GM23338 (cell line): ENCODE measurements around the gene GNLY. TPM values are rescaled to one million over a fixed set of nuclear protein-coding genes. Genes with fewer than 3 reads are reported as not detected.

ENCODE experiments used
- ATAC-seq: fragments of 200-7000 bp; cut with Tn5 transposase; 3 replicates; pipeline ENCODE4 v1.9.1; 2020
- DNase-seq: peaks from one replicate; pipeline ENCODE4 v3.0.0-alpha.2; 2015; ENCODE audit warnings: low spot score
- H2AFZ ChIP-seq: fragments of 200-600 bp; sonication (generic); 2 replicates; pipeline ENCODE4 v1.8.0; 2016; ENCODE audit warnings: antibody characterized with exemption, mild to moderate bottlenecking, moderate library complexity
- H3F3A ChIP-seq: fragments of 200-600 bp; sonication (generic); replicated peaks from 2 replicates; pipeline ENCODE4 v1.8.0; 2017; ENCODE audit warnings: antibody characterized with exemption, mixed run types, low read depth
- H3K27ac ChIP-seq: fragments of 200-600 bp; sonication (generic); 2 replicates; pipeline ENCODE4 v1.6.1; 2016; ENCODE audit warnings: low read depth
- H3K27me3 ChIP-seq: fragments of 200-600 bp; sonication (generic); 2 replicates; pipeline ENCODE4 v1.8.0; 2016; ENCODE audit warnings: mild to moderate bottlenecking, mixed run types, moderate library complexity; ENCODE audit not compliant: insufficient read depth
- H3K36me3 ChIP-seq: fragments of 200-600 bp; sonication (generic); 2 replicates; pipeline ENCODE4 v1.8.0; 2016; ENCODE audit warnings: mild to moderate bottlenecking; ENCODE audit not compliant: insufficient read depth
- H3K4me1 ChIP-seq: fragments of 200-600 bp; sonication (generic); 2 replicates; pipeline ENCODE4 v1.8.0; 2016; ENCODE audit warnings: mild to moderate bottlenecking, moderate library complexity; ENCODE audit not compliant: insufficient read depth
- H3K4me2 ChIP-seq: fragments of 200-600 bp; sonication (generic); 2 replicates; pipeline ENCODE4 v1.7.1; 2017; ENCODE audit warnings: mixed run types
- H3K4me3 ChIP-seq: fragments of 200-600 bp; sonication (generic); 2 replicates; pipeline ENCODE4 v1.6.1; 2016; ENCODE audit warnings: mixed run types
- H3K79me2 ChIP-seq: fragments of 200-600 bp; sonication (generic); replicated peaks from 2 replicates; pipeline ENCODE4 v1.8.0; 2017; ENCODE audit warnings: mild to moderate bottlenecking; ENCODE audit not compliant: insufficient read depth
- H3K9me2 ChIP-seq: fragments of 200-600 bp; sonication (generic); 2 replicates; pipeline ENCODE4 v1.8.0; 2017; ENCODE audit not compliant: insufficient read depth
- H4K20me1 ChIP-seq: fragments of 200-600 bp; sonication (generic); replicated peaks from 2 replicates; pipeline ENCODE4 v1.8.0; 2017; ENCODE audit warnings: mild to moderate bottlenecking; ENCODE audit not compliant: insufficient read depth
- H3K27ac Mint-ChIP-seq: 2 replicates; pipeline ENCODE4 v1.8.0; 2020; ENCODE audit warnings: inconsistent platforms, mild to moderate bottlenecking, moderate library complexity, mixed read lengths
- H3K27me3 Mint-ChIP-seq: 3 replicates; pipeline ENCODE4 v1.8.0; 2022; ENCODE audit warnings: low read depth, mild to moderate bottlenecking, moderate library complexity, mixed read lengths, inconsistent platforms; ENCODE audit not compliant: insufficient read depth, poor library complexity
- H3K36me3 Mint-ChIP-seq: 3 replicates; pipeline ENCODE4 v1.8.0; 2021; ENCODE audit warnings: low read depth, mild to moderate bottlenecking, inconsistent platforms, moderate library complexity, mixed read lengths
- H3K4me1 Mint-ChIP-seq: 3 replicates; pipeline ENCODE4 v1.8.0; 2020; ENCODE audit warnings: mild to moderate bottlenecking, inconsistent platforms, mixed read lengths
- H3K4me3 Mint-ChIP-seq: 3 replicates; pipeline ENCODE4 v1.8.0; 2021; ENCODE audit warnings: moderate library complexity, mild to moderate bottlenecking, inconsistent platforms, mixed read lengths
- H3K9me3 Mint-ChIP-seq: 3 replicates; pipeline ENCODE4 v1.8.0; 2020; ENCODE audit warnings: moderate library complexity, mild to moderate bottlenecking, inconsistent platforms, mixed read lengths
- CREB1 ChIP-seq: fragments of 250-450 bp; sonication (Bioruptor Pico); IDR thresholded peaks from 2 replicates; pipeline ENCODE4 v1.5.0; 2020; ENCODE audit warnings: low read depth, mild to moderate bottlenecking, moderate library complexity
- EZH2phosphoT487 ChIP-seq: fragments of 200-600 bp; sonication (generic); IDR thresholded peaks from one replicate; pipeline ENCODE4 v1.8.1; 2018; ENCODE audit warnings: antibody characterized with exemption; ENCODE audit not compliant: unreplicated experiment
- JUNB ChIP-seq: IDR thresholded peaks from one replicate; pipeline ENCODE4 v1.6.1; 2016; ENCODE audit warnings: antibody characterized with exemption; ENCODE audit not compliant: unreplicated experiment
- NANOG ChIP-seq: IDR thresholded peaks from 2 replicates; pipeline ENCODE4 v1.6.1; 2016; ENCODE audit warnings: antibody characterized with exemption, borderline replicate concordance
- STAT1 ChIP-seq: IDR thresholded peaks from one replicate; pipeline ENCODE4 v1.6.1; 2016; ENCODE audit warnings: antibody characterized with exemption; ENCODE audit not compliant: unreplicated experiment
- ZNF114 ChIP-seq: fragments of 250-450 bp; sonication (Bioruptor Pico); IDR thresholded peaks from 2 replicates; pipeline ENCODE4 v1.5.0; 2020; ENCODE audit warnings: mild to moderate bottlenecking, moderate library complexity
- polyA plus RNA-seq: library from polyadenylated mRNA; unstranded; fragments of >200 nt; fragmentation: Nextera tagmentation; extraction: Ambion mirVana; gene quantifications from 2 replicates; pipeline ENCODE4 v1.2.1, GENCODE V29; 2016
- total RNA-seq: library from RNA; depleted of rRNA; stranded (reverse); fragments of >200 nt; shearing (Covaris generic); gene quantifications from 2 replicates; pipeline ENCODE4 v1.2.3, GENCODE V29; 2014
- TF ChIP-seq, protein P1 (sequence below), 2 experiments: fragments of 200-600 bp in 1 of 2; sonication (generic) in 1 of 2; conservative IDR thresholded peaks; 2 replicates each; pipeline versions ENCODE4 v1.5.1 to v1.6.1; 2016 to 2017; ENCODE audit warnings: antibody characterized with exemption in 2 of 2, low read depth in 2 of 2, mild to moderate bottlenecking in 2 of 2, moderate library complexity in 1 of 2
- TF ChIP-seq, protein P2 (sequence below): IDR thresholded peaks from one replicate; pipeline ENCODE4 v1.6.1; 2018; ENCODE audit warnings: antibody characterized with exemption; ENCODE audit not compliant: unreplicated experiment
- TF ChIP-seq, protein P3 (sequence below): IDR thresholded peaks from 2 replicates; pipeline ENCODE4 v1.6.1; 2016; ENCODE audit warnings: antibody characterized with exemption

Gene GNLY
- total and polyA plus RNA-seq, 2 experiments from 2014 or later: not detected

DNA sequence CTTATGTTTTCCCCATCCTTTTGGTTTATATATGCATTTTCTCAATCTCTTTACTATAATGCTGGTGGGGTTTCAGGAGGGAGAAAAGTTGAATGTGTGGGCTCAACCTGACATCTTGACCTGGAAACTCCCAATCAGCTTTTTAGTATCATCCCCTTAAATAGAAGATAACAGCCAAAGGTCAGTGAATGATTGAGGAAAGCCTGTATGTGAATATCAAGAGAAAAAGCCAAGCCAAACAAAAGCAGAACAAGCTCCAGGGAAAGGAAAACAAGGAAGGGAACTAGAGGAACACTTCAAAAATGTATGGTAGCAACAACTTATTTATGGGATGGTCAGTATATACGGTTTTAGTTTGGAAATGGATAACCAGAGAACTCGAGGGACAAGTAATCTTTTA is 31.3 kb downstream of the GNLY start:
- Mint-ChIP-seq H3K27ac (no peak overlapping the region), H3K4me1 (no peaks in the 10 kb centered on the region), H3K27me3 (peaks cover 9% of the 10 kb centered on the region), H3K9me3 (no peaks in the 10 kb centered on the region; the same call in 2 of the 3 replicates), H3K36me3 (no peaks in the 10 kb centered on the region), H3K4me3 (no peak overlapping the region)
- Histone ChIP-seq H2AFZ (no peak overlapping the region), H3K27me3 (no peaks in the 10 kb centered on the region), H3K4me1 (no peaks in the 10 kb centered on the region), H3K79me2 (no peaks in the 10 kb centered on the region), H3K36me3 (no peaks in the 10 kb centered on the region), H3K4me2 (no peak overlapping the region), H3K4me3 (no peak overlapping the region), H3K27ac (no peak overlapping the region), H3K9me2 (0 out of 2 replicates have a peak, but pooled peaks cover 5% of the 10 kb centered on the region), H4K20me1 (no peaks in the 10 kb centered on the region), H3F3A (no peaks in the 10 kb centered on the region)
- ATAC-seq (no peak), DNase-seq (no peak)
- TF ChIP-seq, protein P1, sequence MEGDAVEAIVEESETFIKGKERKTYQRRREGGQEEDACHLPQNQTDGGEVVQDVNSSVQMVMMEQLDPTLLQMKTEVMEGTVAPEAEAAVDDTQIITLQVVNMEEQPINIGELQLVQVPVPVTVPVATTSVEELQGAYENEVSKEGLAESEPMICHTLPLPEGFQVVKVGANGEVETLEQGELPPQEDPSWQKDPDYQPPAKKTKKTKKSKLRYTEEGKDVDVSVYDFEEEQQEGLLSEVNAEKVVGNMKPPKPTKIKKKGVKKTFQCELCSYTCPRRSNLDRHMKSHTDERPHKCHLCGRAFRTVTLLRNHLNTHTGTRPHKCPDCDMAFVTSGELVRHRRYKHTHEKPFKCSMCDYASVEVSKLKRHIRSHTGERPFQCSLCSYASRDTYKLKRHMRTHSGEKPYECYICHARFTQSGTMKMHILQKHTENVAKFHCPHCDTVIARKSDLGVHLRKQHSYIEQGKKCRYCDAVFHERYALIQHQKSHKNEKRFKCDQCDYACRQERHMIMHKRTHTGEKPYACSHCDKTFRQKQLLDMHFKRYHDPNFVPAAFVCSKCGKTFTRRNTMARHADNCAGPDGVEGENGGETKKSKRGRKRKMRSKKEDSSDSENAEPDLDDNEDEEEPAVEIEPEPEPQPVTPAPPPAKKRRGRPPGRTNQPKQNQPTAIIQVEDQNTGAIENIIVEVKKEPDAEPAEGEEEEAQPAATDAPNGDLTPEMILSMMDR (conservative IDR thresholded peaks at IDR 0.05; ENCODE audit: low read depth in 2 of 2): no peak
- TF ChIP-seq, protein P2, sequence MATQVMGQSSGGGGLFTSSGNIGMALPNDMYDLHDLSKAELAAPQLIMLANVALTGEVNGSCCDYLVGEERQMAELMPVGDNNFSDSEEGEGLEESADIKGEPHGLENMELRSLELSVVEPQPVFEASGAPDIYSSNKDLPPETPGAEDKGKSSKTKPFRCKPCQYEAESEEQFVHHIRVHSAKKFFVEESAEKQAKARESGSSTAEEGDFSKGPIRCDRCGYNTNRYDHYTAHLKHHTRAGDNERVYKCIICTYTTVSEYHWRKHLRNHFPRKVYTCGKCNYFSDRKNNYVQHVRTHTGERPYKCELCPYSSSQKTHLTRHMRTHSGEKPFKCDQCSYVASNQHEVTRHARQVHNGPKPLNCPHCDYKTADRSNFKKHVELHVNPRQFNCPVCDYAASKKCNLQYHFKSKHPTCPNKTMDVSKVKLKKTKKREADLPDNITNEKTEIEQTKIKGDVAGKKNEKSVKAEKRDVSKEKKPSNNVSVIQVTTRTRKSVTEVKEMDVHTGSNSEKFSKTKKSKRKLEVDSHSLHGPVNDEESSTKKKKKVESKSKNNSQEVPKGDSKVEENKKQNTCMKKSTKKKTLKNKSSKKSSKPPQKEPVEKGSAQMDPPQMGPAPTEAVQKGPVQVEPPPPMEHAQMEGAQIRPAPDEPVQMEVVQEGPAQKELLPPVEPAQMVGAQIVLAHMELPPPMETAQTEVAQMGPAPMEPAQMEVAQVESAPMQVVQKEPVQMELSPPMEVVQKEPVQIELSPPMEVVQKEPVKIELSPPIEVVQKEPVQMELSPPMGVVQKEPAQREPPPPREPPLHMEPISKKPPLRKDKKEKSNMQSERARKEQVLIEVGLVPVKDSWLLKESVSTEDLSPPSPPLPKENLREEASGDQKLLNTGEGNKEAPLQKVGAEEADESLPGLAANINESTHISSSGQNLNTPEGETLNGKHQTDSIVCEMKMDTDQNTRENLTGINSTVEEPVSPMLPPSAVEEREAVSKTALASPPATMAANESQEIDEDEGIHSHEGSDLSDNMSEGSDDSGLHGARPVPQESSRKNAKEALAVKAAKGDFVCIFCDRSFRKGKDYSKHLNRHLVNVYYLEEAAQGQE: no peak
- TF ChIP-seq, protein P3, sequence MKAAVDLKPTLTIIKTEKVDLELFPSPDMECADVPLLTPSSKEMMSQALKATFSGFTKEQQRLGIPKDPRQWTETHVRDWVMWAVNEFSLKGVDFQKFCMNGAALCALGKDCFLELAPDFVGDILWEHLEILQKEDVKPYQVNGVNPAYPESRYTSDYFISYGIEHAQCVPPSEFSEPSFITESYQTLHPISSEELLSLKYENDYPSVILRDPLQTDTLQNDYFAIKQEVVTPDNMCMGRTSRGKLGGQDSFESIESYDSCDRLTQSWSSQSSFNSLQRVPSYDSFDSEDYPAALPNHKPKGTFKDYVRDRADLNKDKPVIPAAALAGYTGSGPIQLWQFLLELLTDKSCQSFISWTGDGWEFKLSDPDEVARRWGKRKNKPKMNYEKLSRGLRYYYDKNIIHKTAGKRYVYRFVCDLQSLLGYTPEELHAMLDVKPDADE: no peak
- TF ChIP-seq STAT1 (no peak), JUNB (no peak), NANOG (no peak), CREB1 (CRISPR knock-in tag) (no peak)

DNA sequence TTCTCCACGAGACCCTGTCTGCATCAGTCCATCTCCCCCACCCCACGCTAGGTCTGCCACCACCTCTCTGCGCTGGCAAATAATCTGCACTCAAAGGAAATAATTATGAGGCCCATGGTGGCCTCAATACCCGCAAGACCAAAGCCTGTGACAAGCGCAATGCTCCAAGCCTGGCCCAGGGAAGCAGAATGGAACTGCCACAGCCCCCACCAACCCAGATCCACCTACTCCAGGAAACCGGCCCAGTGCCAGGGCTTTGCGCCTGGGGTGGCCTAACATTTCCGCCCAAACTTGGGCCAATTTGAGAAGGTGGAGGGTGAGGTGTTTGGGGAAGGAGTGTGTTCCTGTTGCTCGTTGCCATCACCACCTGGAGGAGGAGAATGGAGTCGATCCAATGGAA is 33.6 kb downstream of the GNLY start:
- Histone ChIP-seq H3F3A (no peaks in the 10 kb centered on the region), H2AFZ (no peak overlapping the region), H3K27me3 (no peaks in the 10 kb centered on the region), H3K4me1 (no peaks in the 10 kb centered on the region), H3K79me2 (no peaks in the 10 kb centered on the region), H3K9me2 (no peaks in the 10 kb centered on the region), H3K4me3 (no peak overlapping the region), H3K27ac (no peak overlapping the region), H4K20me1 (no peaks in the 10 kb centered on the region), H3K36me3 (no peaks in the 10 kb centered on the region), H3K4me2 (no peak overlapping the region)
- Mint-ChIP-seq H3K27me3 (peaks cover 11% of the 10 kb centered on the region), H3K27ac (no peak overlapping the region), H3K4me3 (no peak overlapping the region), H3K4me1 (no peaks in the 10 kb centered on the region), H3K9me3 (no peaks in the 10 kb centered on the region), H3K36me3 (no peaks in the 10 kb centered on the region)
- DNase-seq (no peak), ATAC-seq (no peak)
- TF ChIP-seq ZNF114 (CRISPR knock-in tag) (no peak), EZH2phosphoT487 (no peak)
- TF ChIP-seq, protein P1 (conservative IDR thresholded peaks at IDR 0.05; ENCODE audit: low read depth in 2 of 2): no peak
